SK-N-SH (cell line): ENCODE measurements around the gene FBXW8. TPM values are rescaled to one million over a fixed set of nuclear protein-coding genes. Genes with fewer than 3 reads are reported as not detected.

Experiments
- CTCF ChIA-PET: fragments of 300-600, 350-600 bp; formaldehyde crosslinking; extraction: SDS; loops from one replicate; lab custom pipeline; 2021; lab: Yijun Ruan, JAX
- POLR2A ChIA-PET: fragments of 350-600 bp; sonication (Branson Sonifier 250); formaldehyde crosslinking; extraction: SDS; loops from one replicate; lab custom pipeline; 2020; ENCODE audit warnings: antibody characterized with exemption, inconsistent platforms; lab: Yijun Ruan, JAX
- DNase-seq: peaks from one replicate; pipeline ENCODE4 v3.0.0; 2012
- H2AFZ ChIP-seq: fragments of 200-600 bp; sonication (generic); 2 replicates; pipeline ENCODE4 v1.8.1; 2016; ENCODE audit warnings: antibody characterized with exemption, mild to moderate bottlenecking, low read depth
- H3F3A ChIP-seq: fragments of 200-600 bp; sonication (generic); replicated peaks from 2 replicates; pipeline ENCODE3; 2016; ENCODE audit warnings: antibody characterized with exemption, mild to moderate bottlenecking; ENCODE audit not compliant: insufficient read depth
- H3K27ac ChIP-seq, 2 experiments: fragments of 200-500 bp in 1 of 2; fragments of 200-600 bp in 1 of 2; sonication (Bioruptor generic) in 1 of 2; sonication (generic), shearing (Covaris generic) in 1 of 2; 2 replicates each; pipeline versions ENCODE4 v1.5.1 to v1.6.1; 2014 to 2016; ENCODE audit warnings: low read depth in 2 of 2, inconsistent platforms in 1 of 2, low read length in 1 of 2, mild to moderate bottlenecking in 1 of 2, mixed read lengths in 1 of 2
- H3K27me3 ChIP-seq: fragments of 200-600 bp; sonication (generic), shearing (Covaris generic); 2 replicates; pipeline ENCODE4 v1.6.1; 2016; ENCODE audit warnings: mixed run types; ENCODE audit not compliant: insufficient read depth
- H3K36me3 ChIP-seq, 2 experiments: fragments of 200-500 bp in 1 of 2; fragments of 200-600 bp in 1 of 2; sonication (Bioruptor generic) in 1 of 2; sonication (generic) in 1 of 2; replicated peaks in 1 of 2; 2 replicates each; pipeline versions ENCODE3 to v1.5.1; 2014 to 2016; ENCODE audit warnings: low read length in 1 of 2, mild to moderate bottlenecking in 1 of 2; ENCODE audit not compliant: insufficient read depth in 2 of 2, control insufficient read depth in 1 of 2
- H3K4me1 ChIP-seq, 2 experiments: fragments of 200-500 bp in 1 of 2; fragments of 200-600 bp in 1 of 2; sonication (Bioruptor generic) in 1 of 2; sonication (generic), shearing (Covaris generic) in 1 of 2; 2 replicates each; pipeline versions ENCODE4 v1.5.1 to v1.6.1; 2014 to 2016; ENCODE audit warnings: low read depth in 1 of 2, low read length in 1 of 2, mixed run types in 1 of 2; ENCODE audit not compliant: insufficient read depth in 2 of 2, control insufficient read depth in 1 of 2
- H3K4me2 ChIP-seq: fragments of 200-600 bp; sonication (generic), shearing (Covaris generic); 2 replicates; pipeline ENCODE4 v1.6.1; 2017; ENCODE audit warnings: mixed run types
- H3K4me3 ChIP-seq, 2 experiments: fragments of 200-500 bp in 1 of 2; fragments of 200-600 bp in 1 of 2; sonication (Bioruptor generic) in 1 of 2; sonication (generic), shearing (Covaris generic) in 1 of 2; 2 replicates each; pipeline versions ENCODE4 v1.5.1 to v1.8.1; 2014 to 2016; ENCODE audit warnings: low read depth in 2 of 2, inconsistent platforms in 1 of 2, low read length in 1 of 2, mild to moderate bottlenecking in 1 of 2, mixed read lengths in 1 of 2, moderate library complexity in 1 of 2
- H3K79me2 ChIP-seq: fragments of 200-600 bp; sonication (generic); 2 replicates; pipeline ENCODE4 v1.8.1; 2017; ENCODE audit warnings: mild to moderate bottlenecking; ENCODE audit not compliant: insufficient read depth
- H3K9ac ChIP-seq: fragments of 200-600 bp; sonication (generic); 2 replicates; pipeline ENCODE4 v1.6.1; 2017; ENCODE audit warnings: mixed run types
- H3K9me2 ChIP-seq: fragments of 200-600 bp; sonication (generic); 2 replicates; pipeline ENCODE4 v1.6.1; 2017; ENCODE audit warnings: mixed run types
- H3K9me3 ChIP-seq: fragments of 200-600 bp; sonication (generic); 2 replicates; pipeline ENCODE4 v1.6.1; 2017; ENCODE audit warnings: mixed run types, mild to moderate bottlenecking, moderate library complexity
- H4K20me1 ChIP-seq: fragments of 200-600 bp; sonication (generic); 2 replicates; pipeline ENCODE4 v1.6.1; 2017; ENCODE audit warnings: mild to moderate bottlenecking, mixed run types; ENCODE audit not compliant: insufficient read depth
- FOSL2 ChIP-seq: IDR thresholded peaks from 2 replicates; pipeline ENCODE4 v1.4.0; 2012; ENCODE audit warnings: low read depth, mild to moderate bottlenecking, moderate library complexity, borderline replicate concordance
- FOXM1 ChIP-seq: IDR thresholded peaks from 2 replicates; pipeline ENCODE4 v1.4.0; 2012; ENCODE audit warnings: low read depth, mild to moderate bottlenecking
- IRF3 ChIP-seq: fragments of 150-350 bp; IDR thresholded peaks from 2 replicates; pipeline ENCODE4 v1.6.1; 2016; ENCODE audit warnings: mild to moderate bottlenecking, low read depth, low read length
- JUND ChIP-seq: IDR thresholded peaks from 2 replicates; pipeline ENCODE4 v1.4.0; 2012
- MAX ChIP-seq: IDR thresholded peaks from 2 replicates; pipeline ENCODE4 v1.4.0; 2012; ENCODE audit warnings: low read depth
- MXI1 ChIP-seq: IDR thresholded peaks from 2 replicates; pipeline ENCODE4 v1.6.1; 2012; ENCODE audit warnings: mild to moderate bottlenecking, low read depth, low read length, improper control_type of control experiment
- NRF1 ChIP-seq: IDR thresholded peaks from 2 replicates; pipeline ENCODE4 v1.6.1; 2012; ENCODE audit warnings: low read depth, mild to moderate bottlenecking, low read length
- POLR2AphosphoS5 ChIP-seq: IDR thresholded peaks from 2 replicates; pipeline ENCODE4 v1.6.1; 2012; ENCODE audit warnings: low read depth, low read length
- RCOR1 ChIP-seq: fragments of 150-350 bp; IDR thresholded peaks from 2 replicates; pipeline ENCODE4 v1.6.1; 2017; ENCODE audit warnings: antibody characterized with exemption, low read length
- RFX5 ChIP-seq: IDR thresholded peaks from 2 replicates; pipeline ENCODE4 v1.6.1; 2012; ENCODE audit warnings: mild to moderate bottlenecking, improper control_type of control experiment, low read length
- SIN3A ChIP-seq: IDR thresholded peaks from 2 replicates; pipeline ENCODE4 v1.6.1; 2012; ENCODE audit warnings: low read depth, mild to moderate bottlenecking, low read length, moderate library complexity, borderline replicate concordance
- TCF12 ChIP-seq: IDR thresholded peaks from 2 replicates; pipeline ENCODE4 v1.4.0; 2012
- TEAD4 ChIP-seq: IDR thresholded peaks from 2 replicates; pipeline ENCODE4 v1.4.0; 2012; ENCODE audit warnings: mild to moderate bottlenecking, borderline replicate concordance; ENCODE audit not compliant: insufficient read depth
- USF1 ChIP-seq: IDR thresholded peaks from 2 replicates; pipeline ENCODE4 v1.4.0; 2012; ENCODE audit warnings: low read depth, borderline replicate concordance
- WGBS: methylation state at CpG from one replicate; pipeline ENCODE4 v1.1.6; 2017; ENCODE audit warnings: low lambda C conversion rate; 5-methylcytosine and 5-hydroxymethylcytosine counted together
- polyA plus RNA-seq, 3 experiments: library from polyadenylated mRNA; depleted of rRNA; stranded (reverse); fragments of >200 nt; gene quantifications; 2 replicates each; pipeline ENCODE4 v1.2.3, GENCODE V29; 2012
- TF ChIP-seq, protein P1 (sequence below): IDR thresholded peaks from 2 replicates; pipeline ENCODE4 v1.4.0; 2012; ENCODE audit warnings: low read depth, borderline replicate concordance
- TF ChIP-seq, protein P2 (sequence below): IDR thresholded peaks from 2 replicates; pipeline ENCODE4 v1.6.1; 2012; ENCODE audit warnings: mild to moderate bottlenecking, low read depth, low read length, moderate library complexity

Gene FBXW8
- polyA plus RNA-seq, 1 of the 3 experiments (the other 2 are of a cell fraction): 15.6 TPM

- Histone ChIP-seq H3K36me3 (no peaks in the 10 kb centered on the region), H3K9ac (no peak overlapping the region), H3K27ac (no peak overlapping the region), H3K79me2 (no peaks in the 10 kb centered on the region), H3F3A (no peaks in the 10 kb centered on the region), H3K4me3 (no peak overlapping the region), H3K4me1 (peaks cover 0 to 13% of the 10 kb centered on the region in 2 experiments; a peak in 1 of 4 replicates), H3K9me2 (no peaks in the 10 kb centered on the region), H2AFZ (no peak overlapping the region), H3K27me3 (no peaks in the 10 kb centered on the region)
- 71% methylated on average over 18 of the region's 18 CpGs for WGBS
- CTCF ChIA-PET: interaction anchor here (0.9 to 1.8 kb wide), 3 partner anchors 18 to 103 kb away, joined by 3 to 4 read pairs (median 3); no protein-coding TSS in a partner anchor
- DNase-seq: no peak
- TF ChIP-seq IRF3 (no peak), TCF12 (no peak), RFX5 (no peak), FOSL2 (no peak), JUND (no peak), POLR2AphosphoS5 (no peak), SIN3A (no peak)
- TF ChIP-seq, protein P1, sequence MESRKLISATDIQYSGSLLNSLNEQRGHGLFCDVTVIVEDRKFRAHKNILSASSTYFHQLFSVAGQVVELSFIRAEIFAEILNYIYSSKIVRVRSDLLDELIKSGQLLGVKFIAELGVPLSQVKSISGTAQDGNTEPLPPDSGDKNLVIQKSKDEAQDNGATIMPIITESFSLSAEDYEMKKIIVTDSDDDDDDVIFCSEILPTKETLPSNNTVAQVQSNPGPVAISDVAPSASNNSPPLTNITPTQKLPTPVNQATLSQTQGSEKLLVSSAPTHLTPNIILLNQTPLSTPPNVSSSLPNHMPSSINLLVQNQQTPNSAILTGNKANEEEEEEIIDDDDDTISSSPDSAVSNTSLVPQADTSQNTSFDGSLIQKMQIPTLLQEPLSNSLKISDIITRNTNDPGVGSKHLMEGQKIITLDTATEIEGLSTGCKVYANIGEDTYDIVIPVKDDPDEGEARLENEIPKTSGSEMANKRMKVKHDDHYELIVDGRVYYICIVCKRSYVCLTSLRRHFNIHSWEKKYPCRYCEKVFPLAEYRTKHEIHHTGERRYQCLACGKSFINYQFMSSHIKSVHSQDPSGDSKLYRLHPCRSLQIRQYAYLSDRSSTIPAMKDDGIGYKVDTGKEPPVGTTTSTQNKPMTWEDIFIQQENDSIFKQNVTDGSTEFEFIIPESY: no peak
- TF ChIP-seq, all 33 proteins: peak for 0
- no peaks in the 10 kb centered on the region for H3K9me3 ChIP-seq
- no peak overlapping the region for H3K4me2 ChIP-seq
- no peaks in the 10 kb centered on the region for H4K20me1 ChIP-seq
- POLR2A ChIA-PET: no interaction called here
These were observed 137.2 kb downstream of the FBXW8 start for GRCh38 chr12:117047810-117048584.

- no peaks in the 10 kb centered on the region for H3K27me3 ChIP-seq
- no peaks in the 10 kb centered on the region for H4K20me1 ChIP-seq
- no peak for DNase-seq
- H3K9ac ChIP-seq: no peak overlapping the region
- WGBS: no CpG with 5 or more reads among the region's 9 CpGs
- no peaks in the 10 kb centered on the region for H3F3A ChIP-seq
- POLR2A ChIA-PET: no interaction called here
- TF ChIP-seq, protein P2, sequence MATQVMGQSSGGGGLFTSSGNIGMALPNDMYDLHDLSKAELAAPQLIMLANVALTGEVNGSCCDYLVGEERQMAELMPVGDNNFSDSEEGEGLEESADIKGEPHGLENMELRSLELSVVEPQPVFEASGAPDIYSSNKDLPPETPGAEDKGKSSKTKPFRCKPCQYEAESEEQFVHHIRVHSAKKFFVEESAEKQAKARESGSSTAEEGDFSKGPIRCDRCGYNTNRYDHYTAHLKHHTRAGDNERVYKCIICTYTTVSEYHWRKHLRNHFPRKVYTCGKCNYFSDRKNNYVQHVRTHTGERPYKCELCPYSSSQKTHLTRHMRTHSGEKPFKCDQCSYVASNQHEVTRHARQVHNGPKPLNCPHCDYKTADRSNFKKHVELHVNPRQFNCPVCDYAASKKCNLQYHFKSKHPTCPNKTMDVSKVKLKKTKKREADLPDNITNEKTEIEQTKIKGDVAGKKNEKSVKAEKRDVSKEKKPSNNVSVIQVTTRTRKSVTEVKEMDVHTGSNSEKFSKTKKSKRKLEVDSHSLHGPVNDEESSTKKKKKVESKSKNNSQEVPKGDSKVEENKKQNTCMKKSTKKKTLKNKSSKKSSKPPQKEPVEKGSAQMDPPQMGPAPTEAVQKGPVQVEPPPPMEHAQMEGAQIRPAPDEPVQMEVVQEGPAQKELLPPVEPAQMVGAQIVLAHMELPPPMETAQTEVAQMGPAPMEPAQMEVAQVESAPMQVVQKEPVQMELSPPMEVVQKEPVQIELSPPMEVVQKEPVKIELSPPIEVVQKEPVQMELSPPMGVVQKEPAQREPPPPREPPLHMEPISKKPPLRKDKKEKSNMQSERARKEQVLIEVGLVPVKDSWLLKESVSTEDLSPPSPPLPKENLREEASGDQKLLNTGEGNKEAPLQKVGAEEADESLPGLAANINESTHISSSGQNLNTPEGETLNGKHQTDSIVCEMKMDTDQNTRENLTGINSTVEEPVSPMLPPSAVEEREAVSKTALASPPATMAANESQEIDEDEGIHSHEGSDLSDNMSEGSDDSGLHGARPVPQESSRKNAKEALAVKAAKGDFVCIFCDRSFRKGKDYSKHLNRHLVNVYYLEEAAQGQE: no peak
- TF ChIP-seq USF1: no peak
- TF ChIP-seq TEAD4: no peak
- no peak for TF ChIP-seq MAX
- no peak for TF ChIP-seq NRF1
- no peak for TF ChIP-seq POLR2AphosphoS5
- no peak for TF ChIP-seq MXI1
- TF ChIP-seq TCF12: no peak
- no peak for TF ChIP-seq SIN3A
- no peak for TF ChIP-seq RCOR1
- no peak for TF ChIP-seq FOXM1
- H3K9me3 ChIP-seq: no peaks in the 10 kb centered on the region
- H3K27ac ChIP-seq: no peak overlapping the region
- H3K4me1 ChIP-seq: peaks cover 0 to 13% of the 10 kb centered on the region in 2 experiments; a peak in 1 of 4 replicates
- H3K4me3 ChIP-seq: no peak overlapping the region
- H3K79me2 ChIP-seq: no peaks in the 10 kb centered on the region
- H3K4me2 ChIP-seq: no peak overlapping the region
- CTCF ChIA-PET: interaction anchor here (0.9 to 1.8 kb wide), 2 partner anchors 18 to 102 kb away, joined by 3 to 4 read pairs; no protein-coding TSS in a partner anchor
- no peak overlapping the region for H2AFZ ChIP-seq
- no peaks in the 10 kb centered on the region for H3K9me2 ChIP-seq
- H3K36me3 ChIP-seq: no peaks in the 10 kb centered on the region
These were observed 137.8 kb downstream of the FBXW8 start for GRCh38 chr12:117048585-117048904.
